Mesenchymal stem cell (in vitro differentiated cells and primary cell): ENCODE measurements around the gene BDKRB1.
A peak's percentile ranks its signal among the peaks of the same experiment; 100 is the strongest.

ENCODE experiments used
- DNase-seq: peaks from one replicate; pipeline ENCODE4 v3.0.0-alpha.2; 2013
- H2AFZ ChIP-seq: one replicate; pipeline ENCODE4 v1.6.1; 2013; ENCODE audit warnings: low read depth, mild to moderate bottlenecking, control low read depth, inconsistent platforms, low read length, moderate library complexity
- H2AK5ac ChIP-seq: 2 replicates; pipeline ENCODE4 v1.6.1; 2013; ENCODE audit warnings: low read length, moderate library complexity, mild to moderate bottlenecking, inconsistent platforms; ENCODE audit not compliant: severe bottlenecking
- H2BK120ac ChIP-seq: one replicate; pipeline ENCODE4 v1.6.1; 2013; ENCODE audit warnings: low read depth, mild to moderate bottlenecking, inconsistent platforms, low read length, moderate library complexity
- H2BK12ac ChIP-seq, 2 experiments: one replicate each; pipeline ENCODE4 v1.6.1; 2013; ENCODE audit warnings: inconsistent platforms in 2 of 2, low read length in 2 of 2, mild to moderate bottlenecking in 2 of 2, moderate library complexity in 2 of 2, control low read depth in 1 of 2
- H2BK15ac ChIP-seq: one replicate; pipeline ENCODE4 v1.6.1; 2013; ENCODE audit warnings: mild to moderate bottlenecking, low read depth, inconsistent platforms; ENCODE audit not compliant: poor library complexity, severe bottlenecking
- H2BK5ac ChIP-seq: 2 replicates; pipeline ENCODE4 v1.6.1; 2013; ENCODE audit warnings: low read depth, mild to moderate bottlenecking, low read length, control low read depth, inconsistent platforms; ENCODE audit not compliant: poor library complexity, severe bottlenecking
- H3K14ac ChIP-seq, 2 experiments: one replicate each; pipeline ENCODE4 v1.6.1; 2013; ENCODE audit warnings: inconsistent platforms in 2 of 2, low read length in 2 of 2, control low read depth in 1 of 2, mild to moderate bottlenecking in 1 of 2, moderate library complexity in 1 of 2
- H3K18ac ChIP-seq, 2 experiments: one replicate each; pipeline ENCODE4 v1.6.1; 2013; ENCODE audit warnings: inconsistent platforms in 2 of 2, low read length in 2 of 2, control low read depth in 1 of 2, low read depth in 1 of 2, mild to moderate bottlenecking in 1 of 2
- H3K23ac ChIP-seq, 2 experiments: one replicate each; pipeline ENCODE4 v1.6.1; 2013; ENCODE audit warnings: inconsistent platforms in 2 of 2, low read length in 2 of 2, mild to moderate bottlenecking in 2 of 2, moderate library complexity in 2 of 2, control low read depth in 1 of 2
- H3K27ac ChIP-seq: 2 replicates; pipeline ENCODE4 v1.5.1; 2013; ENCODE audit warnings: mild to moderate bottlenecking, moderate library complexity, low read length, control low read depth, inconsistent platforms; ENCODE audit not compliant: poor library complexity, severe bottlenecking
- H3K27me3 ChIP-seq, 2 experiments: 2 replicates each; pipeline versions ENCODE4 v1.6.1 to v1.7.0; 2013; ENCODE audit warnings: low read length in 2 of 2, mild to moderate bottlenecking in 2 of 2, moderate library complexity in 2 of 2, control low read depth in 1 of 2, inconsistent platforms in 1 of 2; ENCODE audit not compliant: control insufficient read depth in 1 of 2, insufficient read depth in 1 of 2
- H3K36me3 ChIP-seq, 2 experiments: 2 replicates each; pipeline versions ENCODE4 v1.6.1 to v1.7.0; 2013; ENCODE audit warnings: low read length in 2 of 2, control low read depth in 1 of 2, inconsistent platforms in 1 of 2, low read depth in 1 of 2, mild to moderate bottlenecking in 1 of 2; ENCODE audit not compliant: insufficient read depth in 2 of 2, control insufficient read depth in 1 of 2
- H3K4ac ChIP-seq, 2 experiments: one replicate each; pipeline ENCODE4 v1.6.1; 2013; ENCODE audit warnings: inconsistent platforms in 2 of 2, low read length in 2 of 2, mild to moderate bottlenecking in 2 of 2, moderate library complexity in 2 of 2, control low read depth in 1 of 2, low read depth in 1 of 2
- H3K4me1 ChIP-seq: 2 replicates; pipeline ENCODE4 v1.6.1; 2013; ENCODE audit warnings: low read depth, low read length, control low read depth; ENCODE audit not compliant: control insufficient read depth, insufficient read depth
- H3K4me2 ChIP-seq: 2 replicates; pipeline ENCODE4 v1.6.1; 2013; ENCODE audit warnings: low read length, mild to moderate bottlenecking, inconsistent platforms; ENCODE audit not compliant: poor library complexity, severe bottlenecking
- H3K4me3 ChIP-seq, 2 experiments: 2 replicates each; pipeline versions ENCODE4 v1.5.1 to v1.7.0; 2013; ENCODE audit warnings: low read length in 2 of 2, mild to moderate bottlenecking in 2 of 2, control low read depth in 1 of 2, low read depth in 1 of 2; ENCODE audit not compliant: insufficient read depth in 1 of 2
- H3K79me1 ChIP-seq: replicated peaks from 2 replicates; pipeline ENCODE4 v1.6.1; 2013; ENCODE audit warnings: mild to moderate bottlenecking, control low read depth, low read length, inconsistent platforms; ENCODE audit not compliant: poor library complexity, severe bottlenecking
- H3K9ac ChIP-seq: 2 replicates; pipeline ENCODE4 v1.7.0; 2013; ENCODE audit warnings: mild to moderate bottlenecking, low read length, moderate library complexity
- H3K9me3 ChIP-seq: 2 replicates; pipeline ENCODE4 v1.7.0; 2013; ENCODE audit warnings: mild to moderate bottlenecking, low read length; ENCODE audit not compliant: control insufficient read depth
- H4K8ac ChIP-seq: one replicate; pipeline ENCODE4 v1.6.1; 2013; ENCODE audit warnings: inconsistent platforms, mild to moderate bottlenecking, low read length, moderate library complexity
- H4K91ac ChIP-seq: one replicate; pipeline ENCODE4 v1.6.1; 2013; ENCODE audit warnings: mild to moderate bottlenecking, low read length, inconsistent platforms
- WGBS: methylation state at CpG from one replicate; pipeline ENCODE4 v1.1.7; 2013; ENCODE audit warnings: mixed read lengths; 5-methylcytosine and 5-hydroxymethylcytosine counted together

Gene BDKRB1

GRCh38 chr14:96227428-96227827 is 28.6 kb upstream of the BDKRB1 start:
- H3K9ac ChIP-seq, result no peak overlapping the region

GRCh38 chr14:96229315-96229714 is 26.7 kb upstream of the BDKRB1 start:
- WGBS, result 94% methylated on average over 6 of the region's 6 CpGs
- Histone ChIP-seq H3K79me1 (peaks cover 33% of the 10 kb centered on the region), H4K8ac (no peak overlapping the region), H3K4me2 (no peak overlapping the region), H3K4me1 (peaks cover 31% of the 10 kb centered on the region), H2BK15ac (no peak overlapping the region), H3K27ac (no peak overlapping the region), H3K4ac (no peak overlapping the region), H2BK12ac (no peak overlapping the region), H2BK5ac (no peak overlapping the region), H3K23ac (no peak overlapping the region), H3K14ac (no peak overlapping the region), H3K9ac (no peak overlapping the region), H2BK120ac (no peak overlapping the region), H3K4me3 (no peak overlapping the region), H3K27me3 (no peaks in the 10 kb centered on the region), H4K91ac (no peak overlapping the region), H3K36me3 (peaks cover 40 to 80% of the 10 kb centered on the region in 2 experiments), H2AFZ (no peak overlapping the region), H2AK5ac (no peak overlapping the region), H3K18ac (no peak overlapping the region), H3K9me3 (no peaks in the 10 kb centered on the region)
- no peak for DNase-seq

More at GRCh38 chr14:96227428-96227827, 28.6 kb upstream of the BDKRB1 start:
- H3K27ac ChIP-seq, result no peak overlapping the region
- H3K14ac ChIP-seq, result peak overlapping the region in 1 of 2 experiments; percentile 63
- no peak overlapping the region for H2BK5ac ChIP-seq
- no peak overlapping the region for H3K4ac ChIP-seq
- no peak overlapping the region for H3K4me2 ChIP-seq
- no peak overlapping the region for H4K91ac ChIP-seq
- H2AFZ ChIP-seq, result no peak overlapping the region
- H2AK5ac ChIP-seq, result no peak overlapping the region
- no peaks in the 10 kb centered on the region for H3K9me3 ChIP-seq
- H2BK12ac ChIP-seq, result no peak overlapping the region
- no peak for DNase-seq
- H3K4me3 ChIP-seq, result no peak overlapping the region
- peaks cover 45 to 84% of the 10 kb centered on the region in 2 experiments for H3K36me3 ChIP-seq
- no peak overlapping the region for H2BK120ac ChIP-seq
- H3K23ac ChIP-seq, result no peak overlapping the region
- H3K27me3 ChIP-seq, result no peaks in the 10 kb centered on the region
- H3K18ac ChIP-seq, result no peak overlapping the region
- peaks cover 33% of the 10 kb centered on the region for H3K79me1 ChIP-seq
- peaks cover 19% of the 10 kb centered on the region for H3K4me1 ChIP-seq
- H4K8ac ChIP-seq, result no peak overlapping the region
- H2BK15ac ChIP-seq, result no peak overlapping the region
- WGBS, result 87% methylated on average over 7 of the region's 7 CpGs

- H2BK5ac ChIP-seq, result no peak overlapping the region
- no peak overlapping the region for H3K18ac ChIP-seq
- peaks cover 31 to 72% of the 10 kb centered on the region in 2 experiments for H3K36me3 ChIP-seq
- H3K4me1 ChIP-seq, result peaks cover 32% of the 10 kb centered on the region
- peak overlapping the region; percentile 46 for H3K9ac ChIP-seq
- H2BK120ac ChIP-seq, result no peak overlapping the region
- H3K27me3 ChIP-seq, result no peaks in the 10 kb centered on the region
- no peak overlapping the region for H3K23ac ChIP-seq
- no peak overlapping the region for H3K14ac ChIP-seq
- 99% methylated on average over 4 of the region's 4 CpGs for WGBS
- no peak overlapping the region for H2BK12ac ChIP-seq
- no peak overlapping the region for H3K27ac ChIP-seq
- H2BK15ac ChIP-seq, result no peak overlapping the region
- H3K79me1 ChIP-seq, result peaks cover 31% of the 10 kb centered on the region
- H4K8ac ChIP-seq, result no peak overlapping the region
- H3K4me2 ChIP-seq, result no peak overlapping the region
- DNase-seq, result no peak
- no peak overlapping the region for H3K4ac ChIP-seq
- H3K4me3 ChIP-seq, result no peak overlapping the region
- H2AK5ac ChIP-seq, result no peak overlapping the region
- no peak overlapping the region for H4K91ac ChIP-seq
- H2AFZ ChIP-seq, result no peak overlapping the region
- H3K9me3 ChIP-seq, result no peaks in the 10 kb centered on the region
These were observed 25.0 kb upstream of the BDKRB1 start for GRCh38 chr14:96231056-96231455.

GRCh38 chr14:96231526-96232130 is 24.4 kb upstream of the BDKRB1 start:
- H3K4me1 ChIP-seq, result peaks cover 31% of the 10 kb centered on the region
- WGBS, result 89% methylated on average over 11 of the region's 12 CpGs
- no peak for DNase-seq

More at GRCh38 chr14:96231526-96232130, 24.4 kb upstream of the BDKRB1 start:
- Histone ChIP-seq H3K4ac (no peak overlapping the region), H3K79me1 (peaks cover 31% of the 10 kb centered on the region), H3K27me3 (no peaks in the 10 kb centered on the region), H3K4me3 (no peak overlapping the region), H4K91ac (no peak overlapping the region), H3K9me3 (no peaks in the 10 kb centered on the region), H3K9ac (peak overlapping the region; percentile 46), H3K4me2 (no peak overlapping the region), H2BK15ac (no peak overlapping the region), H2AFZ (no peak overlapping the region), H3K18ac (no peak overlapping the region), H2AK5ac (no peak overlapping the region), H2BK120ac (no peak overlapping the region), H3K14ac (peak overlapping the region in 1 of 2 experiments; percentile 8), H2BK12ac (no peak overlapping the region), H3K36me3 (peaks cover 32 to 75% of the 10 kb centered on the region in 2 experiments), H3K27ac (no peak overlapping the region), H4K8ac (no peak overlapping the region), H3K23ac (no peak overlapping the region), H2BK5ac (no peak overlapping the region)
